HFF-Myc (cell line): Measurements from ENCODE around the gene AFF3.

ENCODE experiments used
- DNase-seq: peaks from one replicate; pipeline ENCODE4 v3.0.0-alpha.2; 2011; ENCODE audit warnings: low read depth; ENCODE audit errors: extremely low read depth
- H3K4me3 ChIP-seq: replicated peaks from 2 replicates; pipeline ENCODE4 v1.5.1; 2011; ENCODE audit warnings: low read depth, mild to moderate bottlenecking, control low read depth, low read length
- CTCF ChIP-seq: IDR thresholded peaks from 2 replicates; pipeline ENCODE4 v1.5.1; 2012; ENCODE audit warnings: mild to moderate bottlenecking, low read depth, low read length, control low read depth; ENCODE audit errors: missing control alignments

The AFF3 gene

GRCh38 chr2:100142393-100142792 is at the start of gene AFF3:
TSS of gene AFF3 (minus strand) at chr2:100142590. CDS start at chr2:100104454, 38,136 bp downstream.
- H3K4me3 ChIP-seq, result no peak within 1 kb of the TSS
- TF ChIP-seq CTCF, result no peak
- no peak for DNase-seq

- TF ChIP-seq CTCF, result no peak
- no peak overlapping the region for H3K4me3 ChIP-seq
- no peak for DNase-seq
Measured at GRCh38 chr2:100189387-100189786, 47.0 kb upstream of the AFF3 start.

GRCh38 chr2:100188326-100188725 is 45.9 kb upstream of the AFF3 start:
- TF ChIP-seq CTCF, result no peak
- no peak overlapping the region for H3K4me3 ChIP-seq
- DNase-seq, result no peak

- TF ChIP-seq CTCF, result no peak
Measured at GRCh38 chr2:100186126-100186525, 43.7 kb upstream of the AFF3 start.

GRCh38 chr2:100185516-100185915 is 43.1 kb upstream of the AFF3 start:
- H3K4me3 ChIP-seq, result no peak overlapping the region
- no peak for DNase-seq
- TF ChIP-seq CTCF, result no peak

More at GRCh38 chr2:100186126-100186525, 43.7 kb upstream of the AFF3 start:
- no peak for DNase-seq
- H3K4me3 ChIP-seq, result no peak overlapping the region

- DNase-seq, result no peak
- no peak overlapping the region for H3K4me3 ChIP-seq
- TF ChIP-seq CTCF, result no peak
Measured at GRCh38 chr2:100185105-100185504, 42.7 kb upstream of the AFF3 start.

GRCh38 chr2:100184055-100184737 is 41.8 kb upstream of the AFF3 start:
- no peak for TF ChIP-seq CTCF
- no peak for DNase-seq
- H3K4me3 ChIP-seq, result no peak overlapping the region
